HEK293 (cell line): ENCODE results near the gene CPT1A.

Source experiments
- CTCF ChIA-PET: fragments of 350-600 bp; formaldehyde crosslinking; extraction: SDS; loops from one replicate; lab custom pipeline; 2021; ENCODE audit warnings: antibody characterized with exemption; lab: Yijun Ruan, JAX
- POLR2A ChIA-PET: fragments of 300-600 bp; formaldehyde crosslinking; extraction: SDS; loops from one replicate; lab custom pipeline; 2020; ENCODE audit warnings: antibody characterized with exemption, inconsistent platforms; lab: Yijun Ruan, JAX
- H3K27ac ChIP-seq: fragments of 200-500 bp; sonication (Bioruptor generic); 2 replicates; pipeline ENCODE4 v1.5.1; 2014; ENCODE audit warnings: low read depth, low read length, control low read depth, inconsistent platforms; ENCODE audit errors: extremely low read depth
- H3K36me3 ChIP-seq, 2 experiments: fragments of 200-500 bp in 1 of 2; sonication (Bioruptor generic) in 1 of 2; 1 replicate in 1 of 2; 2 replicates in 1 of 2; pipeline ENCODE4 v1.5.1; 2014 to 2017; ENCODE audit warnings: inconsistent platforms in 2 of 2, low read length in 2 of 2; ENCODE audit not compliant: control insufficient read depth in 2 of 2, insufficient read depth in 1 of 2
- H3K4me1 ChIP-seq: fragments of 200-500 bp; sonication (Bioruptor generic); 2 replicates; pipeline ENCODE4 v1.5.1; 2014; ENCODE audit warnings: mild to moderate bottlenecking, low read length, inconsistent platforms; ENCODE audit not compliant: control insufficient read depth, insufficient read depth
- H3K4me3 ChIP-seq: 2 replicates; pipeline ENCODE4 v1.5.1; 2011; ENCODE audit warnings: low read depth, mild to moderate bottlenecking, control low read depth, low read length, moderate library complexity
- H3K9me3 ChIP-seq: fragments of 200-500 bp; sonication (Bioruptor generic); 2 replicates; pipeline ENCODE4 v1.5.1; 2014; ENCODE audit warnings: low read depth, low read length, inconsistent platforms; ENCODE audit not compliant: control insufficient read depth, insufficient read depth
- BCL6B ChIP-seq: fragments of 450-650 bp; formaldehyde crosslinking; IDR thresholded peaks from 2 replicates; pipeline ENCODE4 v1.5.1; 2017; ENCODE audit warnings: missing biosample characterization, missing genetic modification characterization
- GFI1B ChIP-seq: fragments of 450-650 bp; formaldehyde crosslinking; IDR thresholded peaks from 2 replicates; pipeline ENCODE4 v1.5.1; 2016; ENCODE audit warnings: missing biosample characterization, missing genetic modification characterization
- GLI4 ChIP-seq: fragments of 450-650 bp; formaldehyde crosslinking; IDR thresholded peaks from 2 replicates; pipeline ENCODE4 v1.5.1; 2016; ENCODE audit warnings: missing biosample characterization, missing genetic modification characterization
- MYNN ChIP-seq: fragments of 450-650 bp; formaldehyde crosslinking; IDR thresholded peaks from 2 replicates; pipeline ENCODE4 v1.5.1; 2016; ENCODE audit warnings: missing biosample characterization, missing genetic modification characterization, borderline replicate concordance
- OSR2 ChIP-seq: fragments of 450-650 bp; formaldehyde crosslinking; IDR thresholded peaks from 2 replicates; pipeline ENCODE4 v1.5.1; 2016; ENCODE audit warnings: missing biosample characterization, missing genetic modification characterization
- PATZ1 ChIP-seq: fragments of 450-650 bp; formaldehyde crosslinking; IDR thresholded peaks from 2 replicates; pipeline ENCODE4 v1.5.1; 2016; ENCODE audit warnings: missing biosample characterization, missing genetic modification characterization
- PRDM6 ChIP-seq: fragments of 450-650 bp; formaldehyde crosslinking; IDR thresholded peaks from 2 replicates; pipeline ENCODE4 v1.5.1; 2017; ENCODE audit warnings: missing biosample characterization, missing genetic modification characterization
- ZNF138 ChIP-seq: fragments of 450-650 bp; formaldehyde crosslinking; IDR thresholded peaks from 2 replicates; pipeline ENCODE4 v1.5.1; 2016; ENCODE audit warnings: missing biosample characterization, missing genetic modification characterization, borderline replicate concordance
- ZNF280D ChIP-seq: fragments of 450-650 bp; formaldehyde crosslinking; IDR thresholded peaks from 2 replicates; pipeline ENCODE4 v1.5.1; 2016; ENCODE audit warnings: missing biosample characterization, missing genetic modification characterization
- ZNF426 ChIP-seq: fragments of 450-650 bp; formaldehyde crosslinking; IDR thresholded peaks from 2 replicates; pipeline ENCODE4 v1.5.1; 2017; ENCODE audit warnings: missing biosample characterization, missing genetic modification characterization, mild to moderate bottlenecking, inconsistent platforms, moderate library complexity
- ZNF488 ChIP-seq: fragments of 450-650 bp; formaldehyde crosslinking; IDR thresholded peaks from 2 replicates; pipeline ENCODE4 v1.5.1; 2016; ENCODE audit warnings: missing biosample characterization, missing genetic modification characterization
- ZNF529 ChIP-seq: fragments of 450-650 bp; formaldehyde crosslinking; IDR thresholded peaks from 2 replicates; pipeline ENCODE4 v1.5.1; 2017; ENCODE audit warnings: missing genetic modification characterization, missing biosample characterization; ENCODE audit not compliant: insufficient replicate concordance
- ZNF544 ChIP-seq: fragments of 450-650 bp; formaldehyde crosslinking; IDR thresholded peaks from 2 replicates; pipeline ENCODE4 v1.5.0; 2017; ENCODE audit warnings: missing biosample characterization, missing genetic modification characterization
- ZNF548 ChIP-seq: fragments of 450-650 bp; formaldehyde crosslinking; IDR thresholded peaks from 2 replicates; pipeline ENCODE4 v1.5.1; 2016; ENCODE audit warnings: missing biosample characterization, missing genetic modification characterization
- ZNF558 ChIP-seq: fragments of 450-650 bp; formaldehyde crosslinking; IDR thresholded peaks from 2 replicates; pipeline ENCODE4 v1.5.1; 2016; ENCODE audit warnings: missing biosample characterization, missing genetic modification characterization
- ZNF621 ChIP-seq: fragments of 450-650 bp; formaldehyde crosslinking; IDR thresholded peaks from 2 replicates; pipeline ENCODE4 v1.5.1; 2017; ENCODE audit warnings: missing biosample characterization, missing genetic modification characterization
- ZNF776 ChIP-seq: fragments of 450-650 bp; formaldehyde crosslinking; IDR thresholded peaks from 2 replicates; pipeline ENCODE4 v1.5.0; 2017; ENCODE audit warnings: missing biosample characterization, missing genetic modification characterization, borderline replicate concordance

The CPT1A gene

GRCh38 chr11:68828957-68829356 is 12.8 kb downstream of the CPT1A start (continued):
- TF ChIP-seq ZNF280D (tag by site-specific recombination) (no peak), ZNF544 (tag by site-specific recombination) (no peak), PATZ1 (tag by site-specific recombination) (no peak)

GRCh38 chr11:68828155-68828931 is 13.4 kb downstream of the CPT1A start:
- no peaks in the 10 kb centered on the region for H3K36me3 ChIP-seq
- CTCF ChIA-PET, result no interaction called here
- H3K9me3 ChIP-seq, result no peaks in the 10 kb centered on the region
- TF ChIP-seq ZNF138 (tag by site-specific recombination) (no peak), ZNF529 (tag by site-specific recombination) (no peak)
- no peak overlapping the region for H3K4me3 ChIP-seq
- no peak overlapping the region for H3K27ac ChIP-seq
- POLR2A ChIA-PET, result no interaction called here
- no peaks in the 10 kb centered on the region for H3K4me1 ChIP-seq

GRCh38 chr11:68827733-68828132 is 14.0 kb downstream of the CPT1A start:
- Histone ChIP-seq H3K4me1 (no peaks in the 10 kb centered on the region), H3K27ac (no peak overlapping the region), H3K4me3 (no peak overlapping the region), H3K9me3 (no peaks in the 10 kb centered on the region), H3K36me3 (no peaks in the 10 kb centered on the region)
- ChIA-PET CTCF (no interaction called here), POLR2A (no interaction called here)
- TF ChIP-seq ZNF558 (no peak), ZNF621 (tag by site-specific recombination) (no peak), MYNN (no peak), GLI4 (tag by site-specific recombination) (no peak), OSR2 (tag by site-specific recombination) (no peak), ZNF138 (tag by site-specific recombination) (no peak), PRDM6 (tag by site-specific recombination) (no peak), GFI1B (no peak)

- Histone ChIP-seq H3K9me3 (no peaks in the 10 kb centered on the region), H3K27ac (no peak overlapping the region), H3K4me3 (no peak overlapping the region), H3K36me3 (no peaks in the 10 kb centered on the region), H3K4me1 (no peaks in the 10 kb centered on the region)
- ChIA-PET CTCF (no interaction called here), POLR2A (interaction anchor here (0.7 kb wide), 1 partner anchor 108 kb away, joined by 5 read pairs; no protein-coding TSS in a partner anchor)
- TF ChIP-seq BCL6B (tag by site-specific recombination), result no peak
- TF ChIP-seq ZNF426 (tag by site-specific recombination), result no peak
- no peak for TF ChIP-seq ZNF488 (tag by site-specific recombination)
- no peak for TF ChIP-seq ZNF548 (tag by site-specific recombination)
- no peak for TF ChIP-seq ZNF776 (tag by site-specific recombination)
Measured at GRCh38 chr11:68826726-68827125, 15.0 kb downstream of the CPT1A start.
